ENCODE data around the gene ANTKMT. TPM values are rescaled to one million over a fixed set of nuclear protein-coding genes. Genes with fewer than 3 reads are reported as not detected.
A peak's percentile ranks its signal among the peaks of the same experiment; 100 is the strongest.

ANTKMT gene
- total RNA-seq, 1 donor from 2014 or later, result 44.9 TPM

DNA sequence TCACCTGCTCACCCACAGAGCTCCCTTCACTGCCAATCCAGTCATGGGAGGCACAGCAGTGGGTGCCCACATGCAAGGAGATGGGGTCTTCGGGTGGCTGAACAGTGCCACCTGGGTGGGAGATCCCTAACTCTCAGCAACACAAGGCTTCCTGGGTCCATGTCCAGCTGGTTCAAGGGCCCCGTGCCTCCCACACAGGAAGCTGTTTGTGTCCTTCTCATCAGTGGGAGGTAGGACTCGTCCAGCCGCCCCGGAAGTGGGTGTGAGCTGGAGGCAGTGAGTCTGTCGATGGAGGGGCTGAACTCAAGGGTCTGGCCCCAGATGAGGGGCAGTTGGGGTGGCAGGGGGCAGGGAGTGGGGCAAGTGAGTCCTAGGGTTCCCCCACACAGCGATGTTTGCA is 16.9 kb upstream of the ANTKMT start:
- Mint-ChIP-seq H3K27me3 (peaks cover 66% of the 10 kb centered on the region), H3K36me3 (ENCODE audit: insufficient read depth) (no peaks in the 10 kb centered on the region), H3K9me3 (ENCODE audit: low read depth) (no peaks in the 10 kb centered on the region), H3K4me1 (ENCODE audit: low read depth) (no peaks in the 10 kb centered on the region), H3K4me3 (ENCODE audit: low read depth) (no peak overlapping the region), H3K27ac (no peak overlapping the region)
- TF ChIP-seq, protein P1, sequence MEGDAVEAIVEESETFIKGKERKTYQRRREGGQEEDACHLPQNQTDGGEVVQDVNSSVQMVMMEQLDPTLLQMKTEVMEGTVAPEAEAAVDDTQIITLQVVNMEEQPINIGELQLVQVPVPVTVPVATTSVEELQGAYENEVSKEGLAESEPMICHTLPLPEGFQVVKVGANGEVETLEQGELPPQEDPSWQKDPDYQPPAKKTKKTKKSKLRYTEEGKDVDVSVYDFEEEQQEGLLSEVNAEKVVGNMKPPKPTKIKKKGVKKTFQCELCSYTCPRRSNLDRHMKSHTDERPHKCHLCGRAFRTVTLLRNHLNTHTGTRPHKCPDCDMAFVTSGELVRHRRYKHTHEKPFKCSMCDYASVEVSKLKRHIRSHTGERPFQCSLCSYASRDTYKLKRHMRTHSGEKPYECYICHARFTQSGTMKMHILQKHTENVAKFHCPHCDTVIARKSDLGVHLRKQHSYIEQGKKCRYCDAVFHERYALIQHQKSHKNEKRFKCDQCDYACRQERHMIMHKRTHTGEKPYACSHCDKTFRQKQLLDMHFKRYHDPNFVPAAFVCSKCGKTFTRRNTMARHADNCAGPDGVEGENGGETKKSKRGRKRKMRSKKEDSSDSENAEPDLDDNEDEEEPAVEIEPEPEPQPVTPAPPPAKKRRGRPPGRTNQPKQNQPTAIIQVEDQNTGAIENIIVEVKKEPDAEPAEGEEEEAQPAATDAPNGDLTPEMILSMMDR (IDR thresholded peaks at IDR 0.05; ENCODE audit: unreplicated experiment), result no peak
- DNase-seq (ENCODE audit: low spot score, unreplicated experiment), result no peak

DNA sequence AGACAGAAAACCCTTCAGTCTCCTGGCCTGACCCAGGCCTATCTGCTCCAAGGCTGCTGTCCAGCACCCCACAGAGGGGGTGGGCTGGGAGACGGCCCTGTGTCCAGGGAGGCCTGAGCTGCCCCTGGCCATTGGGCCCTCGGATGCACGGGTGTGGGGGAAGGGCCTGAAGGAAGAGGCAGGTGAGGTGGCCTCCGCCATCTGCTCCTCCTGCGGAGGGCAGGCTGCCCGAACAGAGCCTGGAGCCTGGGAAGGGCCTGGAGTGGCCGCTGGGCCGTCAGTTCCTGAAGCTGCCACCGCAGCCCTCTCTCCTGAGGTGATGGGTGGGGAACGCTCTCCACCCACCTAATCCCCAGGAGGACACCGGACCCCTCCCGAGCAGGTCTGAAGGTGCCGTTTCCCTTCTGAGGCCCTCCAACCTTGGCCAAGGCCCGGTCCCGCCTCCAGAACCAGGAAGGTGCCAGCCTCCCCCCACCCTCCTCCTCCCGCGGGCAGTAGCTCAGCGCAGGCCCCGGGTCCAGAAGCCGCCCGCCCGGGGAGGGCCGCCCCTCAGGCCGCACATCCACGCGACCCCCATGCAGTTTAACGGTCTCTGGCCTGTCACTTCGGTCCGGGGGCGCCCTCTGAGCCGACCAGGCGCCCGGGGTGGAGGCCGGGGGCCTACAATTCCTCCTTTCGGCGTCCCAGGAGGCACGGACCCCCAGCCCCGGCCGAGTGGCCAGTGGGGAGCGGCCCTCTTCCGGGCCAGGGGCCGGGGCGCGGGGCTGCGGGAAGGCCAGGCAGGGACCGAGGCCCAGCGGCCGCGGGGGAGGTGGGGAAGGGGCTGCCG is 16.2 kb upstream of the ANTKMT start:
- Mint-ChIP-seq H3K4me1 (ENCODE audit: low read depth) (no peaks in the 10 kb centered on the region), H3K36me3 (ENCODE audit: insufficient read depth) (no peaks in the 10 kb centered on the region), H3K9me3 (ENCODE audit: low read depth) (no peaks in the 10 kb centered on the region), H3K4me3 (ENCODE audit: low read depth) (no peak overlapping the region), H3K27ac (no peak overlapping the region), H3K27me3 (peaks cover 66% of the 10 kb centered on the region)
- TF ChIP-seq, protein P1 (IDR thresholded peaks at IDR 0.05; ENCODE audit: unreplicated experiment), result no peak
- DNase-seq (ENCODE audit: low spot score, unreplicated experiment), result no peak

DNA sequence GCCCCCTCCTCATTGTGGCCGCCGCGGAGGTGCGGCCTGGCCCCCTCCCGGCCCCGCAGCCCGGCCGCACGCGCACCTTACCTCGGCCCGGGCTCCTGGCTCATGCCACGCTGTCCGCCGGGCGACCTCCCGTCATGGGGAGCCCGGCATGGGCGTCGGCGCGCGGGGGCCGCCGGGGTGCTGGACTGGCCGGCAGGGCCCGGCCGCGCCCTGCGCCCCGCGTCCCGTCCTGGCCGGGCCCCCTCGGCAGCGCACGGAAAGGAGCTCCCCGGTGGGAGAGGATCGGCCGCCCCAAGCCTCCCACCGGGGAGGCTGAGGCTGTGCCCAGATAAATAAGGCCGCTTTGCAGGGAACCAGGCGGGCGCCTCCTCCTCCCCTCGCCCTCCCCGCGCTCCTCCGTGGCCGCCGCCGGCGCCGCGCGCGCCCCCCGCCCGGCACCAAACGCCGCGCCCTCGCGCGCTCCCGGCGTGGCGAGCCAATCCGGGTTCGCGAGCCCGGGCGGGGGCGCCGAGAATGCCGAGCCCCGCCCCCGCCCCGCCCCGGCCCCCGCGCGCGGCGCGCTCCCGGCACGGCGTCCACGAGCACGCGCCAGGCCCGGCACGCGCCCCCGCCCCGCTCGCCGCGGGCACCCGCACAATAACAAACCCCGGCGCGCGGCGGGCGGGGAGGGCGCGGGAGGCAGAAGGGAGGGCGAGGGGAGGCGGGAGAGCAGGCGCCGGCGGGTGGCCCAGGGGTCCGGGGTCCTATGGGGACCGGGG is 15.3 kb upstream of the ANTKMT start, which contains the start of gene FBXL16:
TSS of gene FBXL16 (minus strand) at position 371 of the 758 bp plus-strand sequence. CDS start 8,396 bp downstream, outside the sequence.
- peaks cover 65% of the 10 kb centered on the region for H3K27me3 Mint-ChIP-seq
- TF ChIP-seq, protein P1 (IDR thresholded peaks at IDR 0.05; ENCODE audit: unreplicated experiment), result no peak
- H3K27ac Mint-ChIP-seq, result no peak within 1 kb of the TSS
- H3K9me3 Mint-ChIP-seq (ENCODE audit: low read depth), result no peaks in the 10 kb centered on the region
- no peaks in the 10 kb centered on the region for H3K4me1 Mint-ChIP-seq (ENCODE audit: low read depth)
- peak within 1 kb of the TSS; percentile 19 for H3K4me3 Mint-ChIP-seq (ENCODE audit: low read depth)
- no peaks in the 10 kb centered on the region for H3K36me3 Mint-ChIP-seq (ENCODE audit: insufficient read depth)
- no peak for DNase-seq (ENCODE audit: low spot score, unreplicated experiment)

DNA sequence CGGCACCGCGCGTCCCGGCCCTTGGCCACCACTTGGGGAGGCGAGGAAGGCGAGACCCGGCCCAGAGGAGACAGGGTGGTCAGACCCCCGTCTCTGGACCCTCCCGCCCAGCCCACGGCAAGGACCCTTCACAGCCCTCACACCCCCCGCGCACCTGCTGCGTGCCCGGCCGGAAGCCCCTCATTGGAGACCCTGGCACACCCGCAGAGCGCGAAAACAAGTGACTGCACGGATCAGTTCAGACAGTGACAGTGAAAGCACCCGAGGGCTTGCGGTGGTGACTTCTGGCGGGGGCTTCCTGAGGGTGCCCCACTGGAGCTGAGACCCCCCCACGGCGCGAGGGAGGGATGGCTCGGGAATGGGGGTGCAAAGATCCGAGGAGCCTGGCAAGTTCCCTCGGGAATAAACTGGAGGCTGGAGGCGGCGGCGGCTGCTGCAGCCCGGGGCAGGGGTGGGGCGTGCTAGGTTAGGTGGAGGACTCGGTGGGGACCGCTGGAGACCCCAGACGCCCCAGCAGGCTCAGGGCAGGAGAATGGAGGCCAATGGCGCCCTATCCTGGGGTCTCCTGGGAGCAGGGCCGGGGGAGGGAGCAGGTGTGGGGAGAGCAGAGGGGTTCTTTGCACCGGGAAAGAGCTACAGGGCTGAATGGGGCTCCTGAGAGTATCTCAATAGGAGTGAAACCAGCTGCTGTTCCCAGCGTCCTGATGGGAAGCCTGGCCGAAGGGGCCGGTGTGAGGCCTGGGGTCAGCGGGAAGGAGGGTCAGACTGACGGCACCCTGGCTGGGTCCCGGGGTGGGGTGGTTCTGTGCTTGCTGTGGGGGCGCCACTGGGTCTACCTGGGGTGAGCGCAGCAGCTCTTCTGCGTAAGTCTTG is 14.5 kb upstream of the ANTKMT start:
- Mint-ChIP-seq H3K4me3 (ENCODE audit: low read depth) (peak overlapping the region; percentile 19), H3K4me1 (ENCODE audit: low read depth) (no peaks in the 10 kb centered on the region), H3K27ac (no peak overlapping the region), H3K9me3 (ENCODE audit: low read depth) (no peaks in the 10 kb centered on the region), H3K27me3 (peaks cover 61% of the 10 kb centered on the region), H3K36me3 (ENCODE audit: insufficient read depth) (no peaks in the 10 kb centered on the region)
- TF ChIP-seq, protein P1 (IDR thresholded peaks at IDR 0.05; ENCODE audit: unreplicated experiment), result no peak
- DNase-seq (ENCODE audit: low spot score, unreplicated experiment), result no peak

All from progenitor cell of endocrine pancreas (in vitro differentiated cells).